ENCODE data around the gene LHX3. TPM values are rescaled to one million over a fixed set of nuclear protein-coding genes. Genes with fewer than 3 reads are reported as not detected.

LHX3 gene
- total RNA-seq, 2 experiments from 2014 or later, result not detected

- ChIA-PET CTCF (interaction anchor here (0.5 kb wide), 1 partner anchor 103 kb away, joined by 6 read pairs; no protein-coding TSS in a partner anchor), POLR2A (interaction anchor here (0.6 kb wide), 1 partner anchor 1979 kb away, joined by 5 read pairs; no protein-coding TSS in a partner anchor)
- Mint-ChIP-seq H3K27ac (no peak overlapping the region), H3K4me1 (no peaks in the 10 kb centered on the region), H3K4me3 (no peak overlapping the region), H3K36me3 (ENCODE audit: low read depth) (no peaks in the 10 kb centered on the region), H3K27me3 (peaks cover 3% of the 10 kb centered on the region), H3K9me3 (ENCODE audit: low read depth) (no peaks in the 10 kb centered on the region)
- intact Hi-C loops (cut with DNase I, micrococcal nuclease), result no loop called here
- ATAC-seq (no peak), DNase-seq (no peak)
Observed at GRCh38 chr9:136175616-136176197, 29.2 kb downstream of the LHX3 start.

- Mint-ChIP-seq H3K9me3 (ENCODE audit: low read depth) (no peaks in the 10 kb centered on the region), H3K4me3 (no peak overlapping the region), H3K27me3 (peaks cover 3% of the 10 kb centered on the region), H3K27ac (no peak overlapping the region), H3K4me1 (no peaks in the 10 kb centered on the region), H3K36me3 (ENCODE audit: low read depth) (no peaks in the 10 kb centered on the region)
- POLR2A ChIA-PET, result interaction anchor here (0.6 kb wide), 1 partner anchor 1978 kb away, joined by 5 read pairs; no protein-coding TSS in a partner anchor
- ATAC-seq, result no peak
- CTCF ChIA-PET, result interaction anchor here (0.5 kb wide), 1 partner anchor 104 kb away, joined by 6 read pairs; no protein-coding TSS in a partner anchor
- intact Hi-C loops (cut with DNase I, micrococcal nuclease), result loop anchor here in 1 of 2 experiments (5.0 kb wide), 1 partner anchor 92 kb away; no protein-coding TSS in a partner anchor
- no peak for DNase-seq
Observed at GRCh38 chr9:136174779-136175615, 29.9 kb downstream of the LHX3 start.

- Mint-ChIP-seq H3K4me1 (no peaks in the 10 kb centered on the region), H3K36me3 (ENCODE audit: low read depth) (no peaks in the 10 kb centered on the region), H3K4me3 (no peak overlapping the region), H3K27ac (no peak overlapping the region), H3K27me3 (peaks cover 5% of the 10 kb centered on the region), H3K9me3 (ENCODE audit: low read depth) (no peaks in the 10 kb centered on the region)
- intact Hi-C loops (cut with DNase I, micrococcal nuclease), result loop anchor here in 1 of 2 experiments (5.0 kb wide), 1 partner anchor 94 kb away; no protein-coding TSS in a partner anchor
- CTCF ChIA-PET, result no interaction called here
- DNase-seq (no peak), ATAC-seq (no peak)
- POLR2A ChIA-PET, result no interaction called here
Observed at GRCh38 chr9:136173648-136174290, 31.2 kb downstream of the LHX3 start.

GRCh38 chr9:136172412-136173079, 32.4 kb downstream of the LHX3 start:
- Mint-ChIP-seq H3K27ac (no peak overlapping the region), H3K27me3 (peaks cover 5% of the 10 kb centered on the region), H3K4me1 (no peaks in the 10 kb centered on the region), H3K36me3 (ENCODE audit: low read depth) (no peaks in the 10 kb centered on the region), H3K4me3 (no peak overlapping the region), H3K9me3 (ENCODE audit: low read depth) (no peaks in the 10 kb centered on the region)
- no peak for DNase-seq
- ChIA-PET CTCF (no interaction called here), POLR2A (no interaction called here)
- intact Hi-C loops (cut with DNase I, micrococcal nuclease), result loop anchor here in 1 of 2 experiments (5.0 kb wide), 1 partner anchor 95 kb away; no protein-coding TSS in a partner anchor
- no peak for ATAC-seq

- no peak for ATAC-seq
- no peak for DNase-seq
- no peaks in the 10 kb centered on the region for H3K9me3 Mint-ChIP-seq (ENCODE audit: low read depth)
- CTCF ChIA-PET, result interaction anchor here (0.8 kb wide), 1 partner anchor 470 kb away, joined by 3 read pairs; no protein-coding TSS in a partner anchor
- intact Hi-C loops (cut with DNase I, micrococcal nuclease), result loop anchor here in 1 of 2 experiments (5.0 kb wide), 1 partner anchor 95 kb away; no protein-coding TSS in a partner anchor
- peaks cover 6% of the 10 kb centered on the region for H3K27me3 Mint-ChIP-seq
- H3K4me1 Mint-ChIP-seq, result no peaks in the 10 kb centered on the region
- no peaks in the 10 kb centered on the region for H3K36me3 Mint-ChIP-seq (ENCODE audit: low read depth)
- H3K4me3 Mint-ChIP-seq, result no peak overlapping the region
- no peak overlapping the region for H3K27ac Mint-ChIP-seq
- POLR2A ChIA-PET, result no interaction called here
Observed at GRCh38 chr9:136171801-136172411, 33.0 kb downstream of the LHX3 start.

GRCh38 chr9:136171009-136171800, 33.7 kb downstream of the LHX3 start:
- H3K4me1 Mint-ChIP-seq, result no peaks in the 10 kb centered on the region
- peaks cover 6% of the 10 kb centered on the region for H3K27me3 Mint-ChIP-seq
- intact Hi-C loops (cut with DNase I, micrococcal nuclease), result loop anchor here in 1 of 2 experiments (5.0 kb wide), 1 partner anchor 96 kb away; no protein-coding TSS in a partner anchor
- no peaks in the 10 kb centered on the region for H3K9me3 Mint-ChIP-seq (ENCODE audit: low read depth)
- DNase-seq (no peak), ATAC-seq (no peak)
- H3K4me3 Mint-ChIP-seq, result no peak overlapping the region
- POLR2A ChIA-PET, result no interaction called here
- H3K27ac Mint-ChIP-seq, result no peak overlapping the region
- no peaks in the 10 kb centered on the region for H3K36me3 Mint-ChIP-seq (ENCODE audit: low read depth)
- CTCF ChIA-PET, result interaction anchor here (0.7 to 1.1 kb wide), 3 partner anchors 12 to 469 kb away, joined by 3 read pairs; no protein-coding TSS in a partner anchor

GRCh38 chr9:136170006-136170901, 34.7 kb downstream of the LHX3 start:
- no peak overlapping the region for H3K4me3 Mint-ChIP-seq
- H3K36me3 Mint-ChIP-seq (ENCODE audit: low read depth), result no peaks in the 10 kb centered on the region
- intact Hi-C loops (cut with DNase I, micrococcal nuclease), result loop anchor here (1.0 to 5.0 kb wide), 3 partner anchors 56 to 113 kb away; no protein-coding TSS in a partner anchor
- H3K9me3 Mint-ChIP-seq (ENCODE audit: low read depth), result no peaks in the 10 kb centered on the region
- ATAC-seq (peak; percentile 88), DNase-seq (peak; percentile 80)
- no peak overlapping the region for H3K27ac Mint-ChIP-seq
- ChIA-PET CTCF (interaction anchor here (0.7 to 1.1 kb wide), 2 partner anchors 11 to 113 kb away, joined by 3 read pairs; no protein-coding TSS in a partner anchor), POLR2A (no interaction called here)
- H3K4me1 Mint-ChIP-seq, result no peaks in the 10 kb centered on the region
- H3K27me3 Mint-ChIP-seq, result peaks cover 6% of the 10 kb centered on the region

GRCh38 chr9:136169495-136169894, 35.4 kb downstream of the LHX3 start:
- H3K4me3 Mint-ChIP-seq, result no peak overlapping the region

GRCh38 chr9:136163248-136163850, 41.6 kb downstream of the LHX3 start:
- no peak for ATAC-seq
- POLR2A ChIA-PET, result no interaction called here
- Mint-ChIP-seq H3K4me1 (no peaks in the 10 kb centered on the region), H3K9me3 (ENCODE audit: low read depth) (peaks cover 2% of the 10 kb centered on the region), H3K4me3 (no peak overlapping the region), H3K36me3 (ENCODE audit: low read depth) (no peaks in the 10 kb centered on the region), H3K27ac (no peak overlapping the region), H3K27me3 (peaks cover 2% of the 10 kb centered on the region)
- intact Hi-C loops (cut with DNase I, micrococcal nuclease), result no loop called here
- CTCF ChIA-PET, result interaction anchor here (0.6 kb wide), 1 partner anchor 563 kb away, joined by 3 read pairs; no protein-coding TSS in a partner anchor
- DNase-seq, result no peak

More at GRCh38 chr9:136169495-136169894, 35.4 kb downstream of the LHX3 start:
- Mint-ChIP-seq H3K36me3 (ENCODE audit: low read depth) (no peaks in the 10 kb centered on the region), H3K9me3 (ENCODE audit: low read depth) (no peaks in the 10 kb centered on the region), H3K27ac (no peak overlapping the region), H3K4me1 (no peaks in the 10 kb centered on the region), H3K27me3 (peaks cover 6% of the 10 kb centered on the region)
- ChIA-PET POLR2A (no interaction called here), CTCF (interaction anchor here (0.6 kb wide), 1 partner anchor 133 kb away, joined by 4 read pairs; no protein-coding TSS in a partner anchor)
- ATAC-seq (no peak), DNase-seq (no peak)
- intact Hi-C loops (cut with DNase I, micrococcal nuclease), result no loop called here

All from activated CD4-positive, alpha-beta T cell treated with anti-CD3 and anti-CD28 coated beads for 36 hours (primary cell).